ENCODE measurements around the gene RAB9B.
"Not testable (repeated sequence)": the region's sequence is repeated elsewhere in the genome, so short reads cannot be mapped to it uniquely, and the experiment has no call there.

RAB9B gene

DNA sequence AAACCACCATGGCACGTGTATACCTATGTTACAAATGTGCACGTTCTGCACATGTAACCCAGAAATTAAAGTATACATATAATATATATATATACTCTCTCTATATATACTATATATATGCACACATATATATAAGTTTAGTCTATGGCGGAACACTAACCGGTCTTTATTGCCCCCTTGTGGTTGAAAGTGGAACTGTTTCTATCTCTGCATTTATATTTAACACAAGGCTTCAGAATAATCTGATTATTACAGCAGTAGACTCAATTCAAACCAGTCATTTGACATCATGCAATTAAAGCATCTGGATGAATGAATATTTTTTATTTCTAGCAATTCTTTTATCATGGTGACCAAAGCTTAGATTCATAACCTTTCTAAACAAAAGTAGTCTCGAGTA is 14.6 kb downstream of the RAB9B start:
- in situ Hi-C loops (cut with MboI; ENCODE audit: low pct_unique_long_range_greater_than_20kb, low sequenced_read_pairs, unreplicated experiment), result loop anchor here (25.0 kb wide), 1 partner anchor 280 kb away; no protein-coding TSS in a partner anchor
- peak; percentile 32 for DNase-seq (ENCODE audit: low spot score)
- TF ChIP-seq, protein P1, sequence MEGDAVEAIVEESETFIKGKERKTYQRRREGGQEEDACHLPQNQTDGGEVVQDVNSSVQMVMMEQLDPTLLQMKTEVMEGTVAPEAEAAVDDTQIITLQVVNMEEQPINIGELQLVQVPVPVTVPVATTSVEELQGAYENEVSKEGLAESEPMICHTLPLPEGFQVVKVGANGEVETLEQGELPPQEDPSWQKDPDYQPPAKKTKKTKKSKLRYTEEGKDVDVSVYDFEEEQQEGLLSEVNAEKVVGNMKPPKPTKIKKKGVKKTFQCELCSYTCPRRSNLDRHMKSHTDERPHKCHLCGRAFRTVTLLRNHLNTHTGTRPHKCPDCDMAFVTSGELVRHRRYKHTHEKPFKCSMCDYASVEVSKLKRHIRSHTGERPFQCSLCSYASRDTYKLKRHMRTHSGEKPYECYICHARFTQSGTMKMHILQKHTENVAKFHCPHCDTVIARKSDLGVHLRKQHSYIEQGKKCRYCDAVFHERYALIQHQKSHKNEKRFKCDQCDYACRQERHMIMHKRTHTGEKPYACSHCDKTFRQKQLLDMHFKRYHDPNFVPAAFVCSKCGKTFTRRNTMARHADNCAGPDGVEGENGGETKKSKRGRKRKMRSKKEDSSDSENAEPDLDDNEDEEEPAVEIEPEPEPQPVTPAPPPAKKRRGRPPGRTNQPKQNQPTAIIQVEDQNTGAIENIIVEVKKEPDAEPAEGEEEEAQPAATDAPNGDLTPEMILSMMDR (IDR thresholded peaks at IDR 0.05; ENCODE audit: extremely low read depth, insufficient read depth, missing control alignments), result peak; percentile 64

DNA sequence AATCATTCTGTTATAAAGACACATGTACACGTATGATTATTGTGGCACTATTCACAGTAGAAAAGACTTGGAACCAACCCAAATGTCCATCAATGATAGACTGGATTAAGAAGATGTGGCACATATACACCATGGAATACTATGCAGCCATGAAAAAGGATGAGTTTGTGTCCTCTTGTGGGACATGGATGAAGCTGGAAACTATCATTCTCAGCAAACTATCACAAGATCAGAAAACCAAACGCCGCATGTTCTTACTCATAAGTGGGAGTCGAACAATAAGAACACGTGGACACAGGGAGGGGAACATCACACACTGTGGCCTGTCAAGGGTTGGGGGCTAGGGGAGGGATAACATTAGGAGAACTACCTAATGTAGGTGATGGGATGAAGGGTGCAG is 15.0 kb downstream of the RAB9B start:
- not testable (repeated sequence) for DNase-seq (ENCODE audit: low spot score)
- in situ Hi-C loops (cut with MboI; ENCODE audit: low pct_unique_long_range_greater_than_20kb, low sequenced_read_pairs, unreplicated experiment), result loop anchor here (25.0 kb wide), 1 partner anchor 280 kb away; no protein-coding TSS in a partner anchor

- no peak for DNase-seq (ENCODE audit: low spot score)
- TF ChIP-seq, protein P1 (IDR thresholded peaks at IDR 0.05; ENCODE audit: extremely low read depth, insufficient read depth, missing control alignments), result no peak
- in situ Hi-C loops (cut with MboI; ENCODE audit: low pct_unique_long_range_greater_than_20kb, low sequenced_read_pairs, unreplicated experiment), result loop anchor here (25.0 kb wide), 1 partner anchor 275 kb away; no protein-coding TSS in a partner anchor
Measured at GRCh38 chrX:103811858-103812257, 20.2 kb downstream of the RAB9B start.

DNA sequence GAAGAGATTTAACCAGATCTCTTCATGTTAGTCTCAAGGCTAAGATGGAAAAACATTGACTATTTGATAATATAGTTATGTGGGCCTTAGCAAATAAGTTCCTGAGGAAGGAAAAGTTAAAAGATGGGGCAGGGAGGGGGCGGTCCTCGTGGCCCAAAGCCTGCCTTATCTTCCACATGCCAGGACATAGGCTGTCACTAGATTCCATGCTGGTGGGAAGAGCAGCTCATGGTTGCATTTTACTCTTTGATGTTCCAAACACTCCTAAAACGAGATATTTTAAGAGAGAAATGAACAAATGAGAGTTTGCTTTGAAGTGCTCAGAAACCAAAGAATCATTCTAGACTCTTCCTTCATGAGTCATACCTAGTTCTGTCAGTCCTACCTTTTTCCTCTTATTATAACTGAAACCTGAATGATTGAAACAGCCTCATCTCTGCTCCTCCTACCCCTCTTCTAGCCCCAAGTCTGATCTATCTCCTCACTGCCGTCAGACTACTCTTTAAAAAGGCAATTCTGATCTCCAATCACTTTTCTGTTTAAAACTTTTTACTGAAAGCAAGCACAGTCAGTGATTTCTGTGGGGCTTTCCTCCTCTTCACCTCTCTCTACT is 25.1 kb downstream of the RAB9B start:
- in situ Hi-C loops (cut with MboI; ENCODE audit: low pct_unique_long_range_greater_than_20kb, low sequenced_read_pairs, unreplicated experiment), result loop anchor here (25.0 kb wide), 1 partner anchor 270 kb away; no protein-coding TSS in a partner anchor
- TF ChIP-seq, protein P1 (IDR thresholded peaks at IDR 0.05; ENCODE audit: extremely low read depth, insufficient read depth, missing control alignments), result no peak

DNA sequence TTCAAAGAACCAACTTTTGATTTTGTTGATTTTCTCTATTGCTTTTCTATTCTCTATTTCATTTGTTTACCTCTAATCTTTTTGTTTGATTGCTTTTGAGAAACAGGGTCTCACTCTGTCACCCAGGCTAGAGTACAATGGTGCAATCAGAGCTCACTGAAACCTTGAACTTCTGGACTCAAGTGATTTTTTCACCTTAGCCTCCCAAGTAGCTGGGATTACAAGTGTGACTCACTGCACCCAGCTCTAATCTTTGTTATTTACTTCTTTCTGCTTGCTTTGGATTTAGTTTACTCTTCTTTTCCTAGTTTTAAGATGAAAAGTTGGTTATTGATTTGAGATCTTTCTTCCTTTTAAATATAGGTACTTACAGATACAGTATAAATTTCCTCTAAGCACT is 26.2 kb downstream of the RAB9B start:
- TF ChIP-seq, protein P1 (IDR thresholded peaks at IDR 0.05; ENCODE audit: extremely low read depth, insufficient read depth, missing control alignments), result no peak
- DNase-seq (ENCODE audit: low spot score), result no peak
- in situ Hi-C loops (cut with MboI; ENCODE audit: low pct_unique_long_range_greater_than_20kb, low sequenced_read_pairs, unreplicated experiment), result loop anchor here (25.0 kb wide), 1 partner anchor 269 kb away; no protein-coding TSS in a partner anchor

More for the DNA sequence above, 25.1 kb downstream of the RAB9B start:
- DNase-seq (ENCODE audit: low spot score), result no peak

DNA sequence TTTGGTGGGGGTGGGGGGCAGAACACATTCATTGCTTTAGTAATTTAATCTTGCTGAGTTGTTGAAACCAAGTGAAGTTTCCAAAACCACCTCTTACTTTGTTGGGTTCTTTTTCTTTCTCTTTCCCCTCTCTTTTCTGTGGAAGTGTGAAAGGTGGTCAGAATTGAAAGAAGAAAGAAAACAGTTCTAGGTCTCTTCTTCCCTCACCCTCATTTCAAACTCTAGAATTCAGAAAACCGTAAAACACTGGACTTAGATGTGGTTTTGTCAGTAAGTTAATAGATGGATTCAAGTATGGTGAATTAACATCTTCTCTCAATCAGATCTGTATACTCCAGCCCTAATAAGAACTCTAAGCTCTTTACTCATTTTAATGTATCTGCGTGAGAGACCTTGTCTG is 31.7 kb downstream of the RAB9B start:
- in situ Hi-C loops (cut with MboI; ENCODE audit: low pct_unique_long_range_greater_than_20kb, low sequenced_read_pairs, unreplicated experiment), result loop anchor here (25.0 kb wide), 1 partner anchor 263 kb away; no protein-coding TSS in a partner anchor
- TF ChIP-seq, protein P1 (IDR thresholded peaks at IDR 0.05; ENCODE audit: extremely low read depth, insufficient read depth, missing control alignments), result no peak
- no peak for DNase-seq (ENCODE audit: low spot score)

GRCh38 chrX:103797691-103798090 is 34.4 kb downstream of the RAB9B start:
- in situ Hi-C loops (cut with MboI; ENCODE audit: low pct_unique_long_range_greater_than_20kb, low sequenced_read_pairs, unreplicated experiment), result no loop called here
- DNase-seq (ENCODE audit: low spot score), result no peak
- TF ChIP-seq, protein P1 (IDR thresholded peaks at IDR 0.05; ENCODE audit: extremely low read depth, insufficient read depth, missing control alignments), result no peak
